CD4-positive, alpha-beta T cell treated with Interleukin-2 at 100 ng/mL for 4 hours (primary cell): Measurements from ENCODE around the gene TSPAN14.
"Not testable (repeated sequence)": the region's sequence is repeated elsewhere in the genome, so short reads cannot be mapped to it uniquely, and the experiment has no call there.

ENCODE experiments used
- DNase-seq: peaks from one replicate; pipeline ENCODE4 v3.0.0-alpha.2; 2020; ENCODE audit warnings: low spot score

Gene TSPAN14

GRCh38 chr10:80468806-80469421 is 14.8 kb downstream of the TSPAN14 start:
- DNase-seq: no peak

- no peak for DNase-seq
These were observed 16.2 kb downstream of the TSPAN14 start for GRCh38 chr10:80470266-80470665.

- no peak for DNase-seq
These were observed 16.9 kb downstream of the TSPAN14 start for GRCh38 chr10:80471001-80471400.

- DNase-seq: peak; percentile 52
These were observed 17.7 kb downstream of the TSPAN14 start for GRCh38 chr10:80471715-80472233.

- peak; percentile 79 for DNase-seq
These were observed 18.4 kb downstream of the TSPAN14 start for GRCh38 chr10:80472234-80473095.

- DNase-seq: no peak
These were observed 19.1 kb downstream of the TSPAN14 start for GRCh38 chr10:80473096-80473657.

GRCh38 chr10:80473692-80474596 is 19.8 kb downstream of the TSPAN14 start:
- DNase-seq: no peak

GRCh38 chr10:80474597-80474910 is 20.4 kb downstream of the TSPAN14 start:
- no peak for DNase-seq

- DNase-seq: no peak
These were observed 20.8 kb downstream of the TSPAN14 start for GRCh38 chr10:80474941-80475340.

GRCh38 chr10:80475641-80476040 is 21.5 kb downstream of the TSPAN14 start:
- DNase-seq: not testable (repeated sequence)

GRCh38 chr10:80476685-80477084 is 22.6 kb downstream of the TSPAN14 start:
- DNase-seq: no peak

- no peak for DNase-seq
These were observed 23.7 kb downstream of the TSPAN14 start for GRCh38 chr10:80477813-80478212.

GRCh38 chr10:80480373-80480772 is 26.3 kb downstream of the TSPAN14 start:
- not testable (repeated sequence) for DNase-seq

GRCh38 chr10:80480852-80481251 is 26.7 kb downstream of the TSPAN14 start:
- DNase-seq: no peak

- no peak for DNase-seq
These were observed 30.1 kb downstream of the TSPAN14 start for GRCh38 chr10:80484243-80484642.

- DNase-seq: no peak
These were observed 30.6 kb downstream of the TSPAN14 start for GRCh38 chr10:80484676-80485075.

- DNase-seq: no peak
These were observed 31.2 kb downstream of the TSPAN14 start for GRCh38 chr10:80485076-80485945.

GRCh38 chr10:80485946-80486764 is 32.0 kb downstream of the TSPAN14 start:
- DNase-seq: no peak

GRCh38 chr10:80486785-80487420 is 32.8 kb downstream of the TSPAN14 start:
- no peak for DNase-seq

GRCh38 chr10:80487421-80487785 is 33.3 kb downstream of the TSPAN14 start:
- DNase-seq: no peak
